NOMO-1 treated with dmso at 0.1 percent for 144 hours (cell line): ENCODE measurements around the gene PPP3R1.

Experiments used
- DNase-seq: peaks from one replicate; lab custom pipeline; 2025; ENCODE audit not compliant: unreplicated experiment; lab: John Stamatoyannopoulos, UW

PPP3R1 gene

DNA sequence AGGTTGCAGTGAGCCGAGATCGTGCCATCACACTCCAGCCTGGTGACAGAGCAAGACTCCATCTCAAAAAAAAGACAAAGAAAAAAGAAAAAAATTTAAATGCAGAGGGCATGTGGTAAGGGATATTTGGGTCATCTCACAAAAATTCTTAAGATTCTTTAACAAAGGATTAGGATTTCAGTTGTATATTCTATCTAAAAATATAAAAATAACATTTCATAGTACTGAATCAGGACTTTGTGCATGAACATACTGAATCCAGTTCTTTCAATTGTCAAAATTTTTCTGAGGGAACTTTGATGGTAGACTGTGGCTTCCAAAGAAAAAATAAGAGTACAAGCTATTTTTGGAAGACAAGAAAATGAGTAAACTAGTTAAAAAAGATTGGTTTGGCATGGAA is 6.5 kb upstream of the PPP3R1 start:
- no peak for DNase-seq

DNA sequence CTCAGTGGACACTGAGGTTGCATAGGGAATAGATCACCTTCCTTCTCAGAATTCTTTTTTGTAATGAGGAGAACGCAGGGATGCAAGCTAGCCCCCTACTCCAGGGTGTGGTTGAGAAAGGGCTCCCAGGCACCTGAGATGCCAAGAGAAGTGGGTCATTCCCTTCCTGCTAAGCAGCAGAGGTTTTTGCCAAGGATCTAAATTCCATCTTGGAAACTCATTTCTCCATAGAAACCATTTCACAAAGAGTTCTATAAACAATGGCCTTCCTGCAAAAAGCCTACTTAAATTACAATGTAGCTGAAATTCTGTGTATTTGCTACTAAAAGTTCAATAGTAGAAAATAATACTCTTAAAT is 3.7 kb upstream of the PPP3R1 start:
- DNase-seq = no peak

DNA sequence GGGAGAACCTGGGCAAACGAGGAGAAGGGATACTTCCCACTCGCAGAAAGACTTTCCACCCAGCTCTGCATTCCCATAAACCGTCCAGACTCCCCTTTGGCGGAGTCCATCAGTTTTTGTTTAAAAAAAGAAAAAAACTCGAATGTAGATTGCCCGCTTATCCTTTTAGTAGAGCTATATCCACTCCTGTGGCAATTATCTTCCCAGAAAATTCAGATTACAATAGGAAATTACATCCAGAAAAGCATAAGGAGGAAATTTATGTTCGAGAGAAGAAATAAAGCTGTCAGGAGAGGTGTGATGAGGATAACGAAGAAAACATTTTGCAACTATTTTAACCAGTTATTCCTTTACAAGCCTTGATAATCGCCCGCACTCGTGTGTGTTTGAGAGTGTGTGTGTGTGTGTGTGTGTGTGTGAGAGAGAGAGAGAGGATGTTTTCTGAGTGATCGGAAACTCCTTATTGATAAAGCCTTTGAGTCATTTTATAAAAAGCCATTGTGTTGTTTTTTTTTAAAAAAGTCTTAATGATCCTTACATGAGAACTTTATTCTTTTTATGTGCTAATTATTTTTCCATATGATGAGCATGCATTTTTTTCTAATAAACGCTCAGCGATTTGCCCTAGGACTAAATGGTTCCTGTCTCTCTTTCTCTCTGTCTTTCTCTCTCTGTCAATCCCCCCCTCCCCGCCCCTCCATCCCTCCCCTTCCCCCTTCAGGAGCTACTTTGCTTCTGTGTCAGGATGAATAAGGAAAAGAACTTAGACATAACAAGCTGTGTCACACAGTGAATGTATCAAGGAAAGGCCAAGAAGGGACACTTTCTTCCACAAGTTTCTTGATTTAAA is 1.1 kb upstream of the PPP3R1 start:
- no peak for DNase-seq

DNA sequence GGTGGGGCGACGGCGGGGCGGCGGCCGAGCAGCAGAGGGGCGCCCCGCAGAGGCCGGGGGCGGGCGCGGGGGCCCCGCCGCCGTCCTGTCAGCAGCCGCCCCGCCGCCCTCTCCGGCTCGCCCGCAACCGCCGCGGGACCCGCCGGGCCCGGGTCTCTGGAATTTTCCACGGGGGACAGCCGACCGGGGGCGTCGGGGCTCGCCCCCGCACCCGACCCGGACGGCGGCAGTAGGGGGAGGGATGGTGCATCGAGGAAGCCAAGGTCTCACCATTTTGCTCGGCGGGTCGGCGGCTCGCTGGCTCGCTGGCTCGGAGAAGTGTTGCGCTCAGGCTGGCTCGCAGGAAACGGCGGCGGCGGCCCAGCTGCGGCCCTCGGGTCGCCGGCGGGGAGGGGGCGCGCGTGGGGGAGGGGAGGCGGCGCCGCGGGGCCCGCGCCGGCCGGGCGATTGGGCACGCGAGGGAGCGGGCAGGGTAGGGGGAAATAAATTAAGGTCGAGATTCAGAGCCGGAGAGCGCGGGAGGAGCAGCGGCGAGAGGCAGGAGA is 405 bp downstream of the PPP3R1 start:
- no peak for DNase-seq

DNA sequence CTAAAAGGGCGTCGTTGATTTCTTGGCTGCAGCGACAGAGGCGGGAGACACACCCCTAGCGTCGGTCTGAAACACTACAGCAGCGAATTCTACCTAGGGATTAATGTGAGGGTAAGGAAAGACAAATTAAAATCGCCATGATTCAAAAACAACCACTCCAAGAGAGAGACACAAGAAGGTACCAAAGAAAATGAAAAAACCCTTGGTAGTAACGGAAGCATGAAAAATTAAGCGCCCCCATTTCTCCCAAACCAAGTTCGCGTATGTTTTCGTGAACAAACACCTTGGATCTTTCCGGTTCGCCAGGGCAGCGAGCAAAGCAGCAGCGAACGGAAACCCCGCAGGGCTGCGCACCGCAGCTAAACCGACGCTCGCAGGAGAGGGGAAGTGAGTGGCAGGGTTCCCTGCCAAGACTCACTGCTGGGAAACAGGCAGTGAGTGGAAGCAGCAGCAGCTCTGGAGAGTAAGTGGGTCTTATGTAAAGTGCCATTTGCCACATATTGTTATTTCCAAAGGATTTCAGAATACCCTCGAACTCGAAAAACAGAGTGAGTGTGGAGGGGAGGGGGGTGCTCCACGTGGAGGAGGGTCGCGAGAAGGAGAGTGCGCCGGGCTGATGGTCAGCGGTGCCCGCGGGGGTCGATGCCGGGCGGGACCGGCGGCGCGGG is 1.0 kb downstream of the PPP3R1 start:
- DNase-seq = peak; percentile 90

DNA sequence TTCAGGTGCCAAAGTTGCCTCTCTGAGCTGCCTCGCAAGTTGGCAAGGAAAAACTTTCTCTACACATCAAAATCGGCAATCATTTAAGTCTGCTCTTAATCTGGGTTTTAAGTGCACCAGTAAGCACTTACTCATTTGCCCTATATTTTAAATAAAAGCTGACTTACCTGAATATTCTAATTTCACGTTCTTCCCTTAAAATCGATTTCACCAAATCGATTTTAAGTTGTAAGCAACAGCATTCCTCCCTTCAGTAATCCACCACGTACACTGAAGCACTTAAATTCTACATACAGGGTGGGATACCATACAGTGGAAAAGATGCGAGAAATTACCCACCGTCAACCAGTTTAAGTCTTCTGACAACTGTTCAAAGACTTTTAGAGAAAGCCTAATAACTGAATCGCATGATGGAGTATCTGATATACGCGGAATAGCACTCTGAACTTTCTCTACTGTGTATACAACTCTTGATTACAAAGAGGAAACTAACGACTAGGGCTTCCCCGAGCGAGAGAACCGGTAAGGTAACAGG is 1.6 kb downstream of the PPP3R1 start:
- no peak for DNase-seq

DNA sequence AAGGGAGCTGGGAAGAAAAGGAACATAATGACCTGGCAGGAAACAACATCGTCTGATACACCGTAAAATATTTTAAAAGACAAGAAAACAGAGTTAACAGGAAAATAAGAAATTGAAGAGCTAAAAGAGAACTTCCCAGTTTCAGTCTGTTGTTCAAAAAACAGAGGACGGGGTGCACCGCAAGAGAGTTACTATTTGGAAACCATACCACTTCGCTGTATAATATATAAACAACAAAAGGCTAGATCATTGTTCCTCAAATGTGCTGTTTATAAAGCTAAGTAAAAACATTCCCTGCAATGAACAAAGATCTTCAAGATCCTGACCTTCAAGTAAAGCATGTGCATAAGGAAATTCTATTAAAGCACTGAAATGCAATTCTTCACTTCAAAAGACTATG is 2.1 kb downstream of the PPP3R1 start:
- DNase-seq = no peak

DNA sequence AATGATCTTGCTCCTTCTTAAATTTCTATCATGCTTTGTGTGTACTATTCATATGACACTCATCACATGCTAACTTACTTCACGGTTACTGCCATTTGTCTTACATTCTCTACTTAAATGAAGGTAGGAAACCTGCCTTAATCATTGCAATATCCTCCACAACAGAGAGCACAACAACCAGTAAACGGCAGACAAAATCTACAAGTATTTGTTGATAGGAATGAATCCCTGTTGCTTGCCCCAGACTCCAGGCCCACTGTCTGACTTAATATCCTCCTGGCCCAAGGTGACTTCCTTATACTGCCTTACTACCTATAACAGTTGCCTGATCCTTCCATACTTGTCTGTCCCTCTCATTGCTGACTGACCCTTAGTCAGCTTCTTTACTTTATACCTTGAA is 3.5 kb downstream of the PPP3R1 start:
- DNase-seq = no peak

DNA sequence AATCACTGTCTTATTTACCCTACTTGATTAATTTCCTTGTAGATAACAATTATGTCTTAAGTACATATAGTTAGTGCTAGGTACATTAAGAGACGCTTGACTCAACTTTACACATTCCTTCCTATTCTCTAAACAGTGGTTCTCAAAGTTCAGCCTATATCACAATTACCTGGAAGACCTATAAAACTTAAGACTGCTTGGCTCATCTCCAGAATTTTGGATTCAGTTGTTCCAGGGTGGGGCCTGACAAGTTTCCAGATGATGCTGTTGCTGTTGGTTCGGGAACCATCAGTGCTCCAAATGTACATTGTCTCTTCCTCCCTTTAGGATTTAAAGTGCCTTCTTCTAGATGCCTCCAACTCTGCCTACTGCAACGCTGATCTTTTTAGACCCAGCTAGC is 4.0 kb downstream of the PPP3R1 start:
- no peak for DNase-seq

DNA sequence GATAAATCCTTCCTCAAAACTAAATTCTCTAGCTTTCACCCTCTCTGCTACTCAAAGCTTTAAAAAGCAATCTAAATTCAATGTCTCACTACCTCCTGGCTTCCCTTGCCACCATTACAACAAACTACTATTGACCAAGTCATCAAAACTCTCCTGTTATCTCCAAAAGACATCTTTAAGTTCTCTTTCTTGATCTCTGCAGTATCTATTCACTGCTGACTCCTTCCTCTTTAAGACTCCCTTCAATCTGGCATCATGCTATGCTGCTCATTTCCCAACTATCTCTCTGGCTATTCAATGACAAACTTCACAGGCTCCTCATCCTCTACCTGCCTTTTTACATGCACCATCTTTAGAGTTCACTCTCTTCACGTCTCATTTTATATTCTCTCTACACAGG is 5.9 kb downstream of the PPP3R1 start:
- no peak for DNase-seq

DNA sequence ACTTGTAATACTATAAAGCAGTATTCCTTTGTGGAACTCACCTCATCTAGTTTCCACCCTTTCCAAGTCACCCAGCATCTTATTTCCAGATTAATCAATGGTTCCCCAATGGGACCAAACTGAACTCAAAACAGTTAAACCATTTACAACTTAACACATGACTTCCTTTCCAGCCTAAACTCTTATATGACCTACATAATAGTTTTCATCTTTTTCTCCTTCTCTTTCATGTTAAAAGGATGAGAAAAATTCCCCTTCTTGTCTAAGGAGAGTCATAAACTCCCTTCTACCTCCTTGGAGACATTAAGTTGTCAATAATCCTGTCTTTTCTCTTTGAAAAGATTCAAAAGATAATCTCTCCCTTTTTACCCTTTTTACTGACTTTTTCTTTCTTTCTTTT is 6.7 kb downstream of the PPP3R1 start:
- DNase-seq = no peak

DNA sequence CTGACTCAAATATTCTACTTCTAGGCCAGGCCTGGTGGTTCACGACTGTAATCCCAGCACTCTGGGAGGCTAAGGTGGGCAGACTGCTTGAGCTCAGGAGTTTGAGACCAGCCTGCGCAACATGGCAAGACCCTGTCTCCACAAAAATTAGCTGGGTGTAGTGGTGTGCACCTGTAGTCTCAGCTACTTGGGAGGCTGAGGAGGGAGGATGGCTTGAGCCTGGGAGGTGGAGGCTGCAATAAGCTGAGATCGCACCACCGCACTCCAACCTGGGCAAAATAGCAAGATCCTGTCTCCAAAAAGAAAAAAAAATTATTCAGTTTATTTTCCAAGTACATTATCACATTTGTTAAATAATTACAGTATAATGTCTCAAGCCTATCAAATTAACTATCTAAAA is 7.3 kb downstream of the PPP3R1 start:
- DNase-seq = no peak

DNA sequence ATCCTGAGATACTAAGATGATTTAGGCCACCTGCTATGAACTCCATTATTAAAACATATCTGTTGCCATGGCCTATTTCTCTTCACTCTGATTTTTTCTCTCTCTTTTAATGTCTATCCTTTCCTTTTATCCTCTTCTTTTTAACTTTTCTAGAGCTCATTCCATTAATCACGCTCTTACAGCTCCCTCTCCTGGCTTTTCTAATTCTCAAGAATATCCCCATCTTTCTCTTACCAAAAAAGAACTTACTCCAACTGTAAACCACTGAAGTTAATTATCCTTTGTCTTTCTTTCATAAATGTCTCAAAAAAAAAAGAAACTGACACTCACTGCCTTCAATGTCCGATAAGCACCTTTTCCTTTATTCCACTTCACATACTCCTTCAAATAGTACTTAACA is 7.9 kb downstream of the PPP3R1 start:
- DNase-seq = no peak

DNA sequence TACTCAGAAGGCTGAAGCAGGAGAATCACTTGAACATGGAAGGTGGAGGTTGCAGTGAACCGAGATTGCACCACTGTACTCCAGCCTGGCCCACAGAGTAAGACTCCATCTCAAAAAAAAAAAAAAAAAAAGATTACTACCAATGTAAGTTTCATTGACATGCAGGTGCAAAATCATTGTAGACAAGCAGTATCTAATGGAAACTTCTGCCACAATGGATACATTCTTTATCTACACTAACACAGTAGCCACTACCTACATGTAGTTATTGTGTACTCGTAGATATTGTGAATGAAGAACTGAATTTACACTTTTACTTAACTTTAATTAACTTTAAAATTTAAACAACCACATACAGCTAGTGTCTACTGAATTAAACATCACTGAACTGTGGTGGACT is 10.6 kb downstream of the PPP3R1 start:
- no peak for DNase-seq

DNA sequence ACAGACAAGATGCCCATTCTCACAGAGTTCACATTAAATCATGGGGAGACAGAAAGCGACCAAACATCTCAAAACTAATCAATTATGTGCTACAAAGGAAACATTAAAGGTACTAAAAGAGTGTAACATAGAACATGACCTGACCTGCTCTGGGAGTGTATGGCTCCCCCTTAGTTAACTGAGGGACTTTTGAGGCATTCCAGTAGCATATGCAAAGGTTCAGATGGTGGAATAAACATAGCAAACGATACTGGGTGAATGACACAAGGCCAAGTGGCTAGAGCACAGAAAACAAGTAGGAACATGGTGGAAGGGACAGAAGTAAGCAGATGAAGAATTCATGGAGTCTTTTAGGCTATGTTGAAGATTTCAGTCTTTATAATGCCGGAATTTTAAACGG is 11.9 kb downstream of the PPP3R1 start:
- no peak for DNase-seq

DNA sequence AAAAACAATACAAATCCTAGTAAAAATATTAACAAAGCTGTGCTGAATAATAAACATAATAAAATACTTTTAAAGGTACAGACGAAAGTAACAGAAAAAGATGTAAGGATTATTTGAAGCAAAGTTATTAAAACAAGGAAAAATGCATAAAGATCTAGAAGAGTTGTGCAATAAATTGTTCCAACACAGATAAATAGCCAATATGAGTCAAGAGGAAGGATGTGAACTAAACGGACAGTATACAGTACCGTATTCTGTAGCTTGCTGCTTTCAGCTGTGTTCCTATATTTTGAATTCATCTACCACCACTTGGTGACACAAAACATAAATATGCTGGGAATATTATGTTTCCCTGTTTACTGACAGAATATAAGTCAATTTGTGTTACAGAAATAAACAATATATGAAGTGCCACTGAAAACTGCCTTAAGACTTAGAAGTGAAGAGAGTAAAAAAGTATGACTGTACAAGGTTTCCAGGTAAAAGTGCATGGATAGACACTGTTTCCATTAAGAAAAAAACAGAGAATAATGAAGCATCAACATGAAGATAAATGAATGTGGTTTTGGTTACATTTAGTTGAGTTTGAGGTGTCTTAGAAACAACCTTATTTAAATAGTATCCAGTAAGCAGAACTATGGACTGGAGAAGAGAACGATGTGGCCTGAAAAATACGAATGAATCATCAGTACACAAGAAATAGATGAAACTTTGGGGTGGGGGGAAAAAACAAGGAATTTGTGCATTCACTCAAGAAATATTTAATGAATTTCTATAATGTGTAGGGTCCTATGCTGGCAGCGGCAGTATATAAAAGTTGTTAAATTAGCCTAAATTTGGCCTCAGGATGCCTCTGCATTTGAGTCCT is 13.1 kb downstream of the PPP3R1 start:
- peak; percentile 33 for DNase-seq

DNA sequence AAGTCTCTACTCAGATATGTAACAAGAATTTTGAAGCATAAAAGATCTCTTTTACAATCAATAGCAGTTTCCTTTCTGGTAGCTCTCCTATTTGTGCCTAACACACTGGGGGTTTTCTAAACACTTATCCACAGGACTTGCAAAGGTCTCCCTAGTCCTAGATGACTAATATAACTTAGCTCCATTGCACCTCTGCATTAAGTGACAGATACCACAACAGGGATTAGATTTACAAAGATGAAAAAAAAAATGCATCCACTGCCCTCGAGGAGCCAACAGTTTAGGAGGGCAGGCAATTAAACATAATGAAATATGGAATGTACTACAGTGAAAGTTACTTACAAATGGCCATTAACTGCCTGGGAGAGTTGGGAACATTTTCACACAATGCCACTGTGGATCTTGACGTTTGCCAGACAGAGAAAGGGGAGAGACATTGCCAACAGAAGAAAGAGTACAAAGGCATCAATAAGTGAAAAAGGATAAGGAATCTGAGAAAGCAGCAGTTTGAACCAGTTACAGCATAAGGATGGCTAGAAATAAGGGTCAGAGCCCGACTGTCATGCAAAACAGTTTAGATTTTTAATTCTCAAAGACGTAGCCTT is 14.3 kb downstream of the PPP3R1 start:
- no peak for DNase-seq

DNA sequence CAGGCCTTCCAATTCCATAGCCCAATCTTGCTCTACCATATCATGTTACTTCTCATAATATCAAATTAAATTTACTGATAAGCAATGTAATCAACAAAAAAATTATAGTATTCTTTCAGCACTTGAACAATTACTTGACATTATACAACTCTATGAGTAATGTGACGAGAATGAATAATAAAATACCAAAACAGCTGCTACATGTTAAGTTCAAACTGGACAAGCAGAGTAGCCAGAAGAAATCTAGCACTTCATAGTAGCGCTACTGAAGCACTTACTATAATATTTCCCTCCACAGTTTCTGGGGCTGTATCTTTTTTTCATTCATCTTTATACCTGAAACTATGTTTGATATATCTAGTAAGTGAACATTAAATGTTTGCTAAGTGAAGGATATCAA is 14.9 kb downstream of the PPP3R1 start:
- DNase-seq = no peak

DNA sequence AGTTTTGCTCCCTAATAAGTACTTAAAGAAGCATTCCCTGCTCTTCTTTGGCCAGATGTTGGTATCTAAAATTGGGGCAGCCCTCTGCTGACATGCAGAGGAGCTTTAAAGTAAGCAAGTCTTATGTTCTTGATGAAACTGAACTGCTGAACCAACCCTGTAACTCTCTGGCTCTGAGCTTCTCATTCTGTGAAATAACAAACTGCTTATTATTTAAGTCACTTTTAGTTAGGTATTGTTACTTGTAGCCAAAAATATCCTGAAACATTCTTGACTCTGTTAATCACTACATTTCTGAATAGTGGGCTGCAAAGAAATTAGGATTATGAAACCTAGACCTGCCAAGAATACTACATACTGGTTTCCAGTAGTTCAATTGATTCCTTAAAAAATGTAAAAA is 15.5 kb downstream of the PPP3R1 start:
- DNase-seq = no peak

DNA sequence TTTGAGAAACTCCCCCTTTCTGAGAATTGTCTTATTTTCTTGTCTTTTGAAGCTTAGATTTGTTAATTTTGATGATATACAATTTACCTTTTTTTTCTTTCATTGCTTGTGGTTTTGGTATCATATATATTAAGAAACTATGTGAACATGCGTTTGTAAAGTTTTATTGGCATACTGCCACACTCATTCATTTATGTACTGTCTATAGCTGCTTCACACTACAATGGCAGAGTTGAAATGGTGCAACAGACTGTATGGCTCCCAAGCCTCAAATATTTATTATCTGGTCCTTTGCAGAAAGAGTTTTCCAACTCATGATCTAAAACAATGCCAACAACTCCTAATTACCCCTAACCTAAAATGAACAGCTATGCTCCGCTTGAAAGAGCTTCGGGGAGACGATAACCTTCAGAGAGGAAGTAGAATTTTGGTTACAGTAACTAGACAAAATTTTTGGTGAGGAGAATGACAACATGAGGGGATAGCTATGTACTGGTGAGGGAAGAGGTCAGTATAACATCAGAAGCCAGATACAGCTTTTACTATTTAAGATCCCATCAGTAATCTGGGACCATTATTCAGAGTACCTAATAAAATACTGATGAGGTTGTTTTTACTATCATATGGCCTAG is 16.1 kb downstream of the PPP3R1 start:
- DNase-seq = no peak
